Caco-2 (cell line): ENCODE data around the gene PITX2. TPM values are rescaled to one million over a fixed set of nuclear protein-coding genes. Genes with fewer than 3 reads are reported as not detected.

ENCODE experiments used
- BruUV-seq: library from RNA; stranded (reverse); fragments of 400-500 nt; replicated peaks from 2 replicates; lab custom pipeline; 2021; lab: Mats Ljungman, UMichigan
- CTCF ChIA-PET: fragments of 300-600 bp; sonication (Branson Sonifier 250); formaldehyde crosslinking; loops from one replicate; lab custom pipeline; 2022; ENCODE audit warnings: antibody characterized with exemption; lab: Charles Lee
- POLR2A ChIA-PET: fragments of 300-600 bp; sonication (Branson Sonifier 250); formaldehyde crosslinking; loops from one replicate; lab custom pipeline; 2022; ENCODE audit warnings: antibody characterized with exemption; lab: Charles Lee
- DNase-seq, 2 experiments: peaks; one replicate each; pipeline versions ENCODE4 v3.0.0 to v3.0.0-alpha.2; 2020 to 2022
- H3K27me3 ChIP-seq: replicated peaks from 2 replicates; pipeline ENCODE4 v1.6.0; 2011; ENCODE audit warnings: low read length; ENCODE audit not compliant: control insufficient read depth, insufficient read depth
- H3K36me3 ChIP-seq: 2 replicates; pipeline ENCODE4 v1.5.1; 2011; ENCODE audit warnings: low read length; ENCODE audit not compliant: control insufficient read depth, insufficient read depth
- H3K4me1 ChIP-seq: fragments of 250-450 bp; sonication (Bioruptor Pico); 2 replicates; pipeline ENCODE4 v1.5.1; 2020; ENCODE audit warnings: mild to moderate bottlenecking
- H3K4me3 ChIP-seq: 2 replicates; pipeline ENCODE4 v1.5.1; 2011; ENCODE audit warnings: low read depth, mild to moderate bottlenecking, control low read depth, low read length
- H3K9me3 ChIP-seq: fragments of 250-450 bp; sonication (Bioruptor Pico); 2 replicates; pipeline ENCODE4 v1.5.1; 2020; ENCODE audit warnings: mild to moderate bottlenecking, moderate library complexity
- H3K27ac Mint-ChIP-seq: one replicate; pipeline ENCODE4 v1.8.0; 2022; ENCODE audit warnings: mixed read lengths; ENCODE audit not compliant: unreplicated experiment
- H3K27me3 Mint-ChIP-seq: one replicate; pipeline ENCODE4 v1.8.0; 2022; ENCODE audit warnings: mixed read lengths; ENCODE audit not compliant: insufficient read depth, unreplicated experiment
- H3K36me3 Mint-ChIP-seq: one replicate; pipeline ENCODE4 v1.8.0; 2022; ENCODE audit warnings: mild to moderate bottlenecking, mixed read lengths; ENCODE audit not compliant: insufficient read depth, unreplicated experiment
- H3K4me1 Mint-ChIP-seq: one replicate; pipeline ENCODE4 v1.8.0; 2022; ENCODE audit warnings: low read depth, mixed read lengths; ENCODE audit not compliant: unreplicated experiment
- H3K4me3 Mint-ChIP-seq: one replicate; pipeline ENCODE4 v1.8.0; 2022; ENCODE audit warnings: mild to moderate bottlenecking, moderate library complexity, mixed read lengths; ENCODE audit not compliant: unreplicated experiment
- H3K9me3 Mint-ChIP-seq: one replicate; pipeline ENCODE4 v1.8.0; 2022; ENCODE audit warnings: mixed read lengths; ENCODE audit not compliant: unreplicated experiment
- intact Hi-C: fragments of 100-400 bp; cut with micrococcal nuclease; formaldehyde crosslinking; loops from one replicate; pipeline ENCODE4 v1.10.0; 2022; ENCODE audit not compliant: unreplicated experiment
- total RNA-seq: library from RNA; stranded (reverse); gene quantifications from 2 replicates; pipeline ENCODE4 v1.2.3, GENCODE V29; 2022
- TF ChIP-seq, protein P1 (sequence below), 2 experiments: fragments of 200-600 bp in 1 of 2; IDR thresholded peaks; 1 replicate in 1 of 2; 2 replicates in 1 of 2; pipeline versions ENCODE4 v1.5.1 to v1.8.0; 2011 to 2022; ENCODE audit warnings: antibody characterized with exemption in 1 of 2, control low read depth in 1 of 2, inconsistent platforms in 1 of 2, low read depth in 1 of 2, low read length in 1 of 2, mild to moderate bottlenecking in 1 of 2, moderate library complexity in 1 of 2; ENCODE audit not compliant: insufficient read depth in 1 of 2, severe bottlenecking in 1 of 2, unreplicated experiment in 1 of 2

PITX2 gene
- total RNA-seq, 1 experiment from 2014 or later, result 82.8 TPM

DNA sequence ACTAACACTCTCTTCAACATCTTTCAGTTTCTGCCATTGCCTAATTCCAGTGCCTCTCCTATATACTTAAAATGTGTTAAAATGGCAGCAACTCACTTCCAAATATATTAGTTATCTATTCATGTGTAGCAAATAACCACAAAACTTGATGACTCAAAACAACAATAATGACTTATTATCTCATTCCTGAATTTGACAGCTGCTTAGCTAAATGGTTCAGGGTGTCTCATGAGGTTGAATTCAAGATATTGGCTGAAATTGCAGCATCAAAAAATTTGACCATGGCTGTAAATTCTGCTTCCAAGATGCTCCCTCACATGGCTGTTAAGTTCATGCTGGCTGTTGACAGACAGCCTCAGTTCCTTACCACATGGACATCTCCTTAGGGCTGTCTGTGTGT is 25.3 kb downstream of the PITX2 start:
- H3K27ac Mint-ChIP-seq, result no peak overlapping the region
- H3K36me3 ChIP-seq, result no peaks in the 10 kb centered on the region
- H3K4me3 Mint-ChIP-seq, result no peak overlapping the region
- peaks cover 10% of the 10 kb centered on the region for H3K9me3 Mint-ChIP-seq
- intact Hi-C loops, result no loop called here
- POLR2A ChIA-PET, result no interaction called here
- peaks cover under 1% of the 10 kb centered on the region for H3K4me1 Mint-ChIP-seq
- no TSS peak for BruUV-seq
- TF ChIP-seq, protein P1, sequence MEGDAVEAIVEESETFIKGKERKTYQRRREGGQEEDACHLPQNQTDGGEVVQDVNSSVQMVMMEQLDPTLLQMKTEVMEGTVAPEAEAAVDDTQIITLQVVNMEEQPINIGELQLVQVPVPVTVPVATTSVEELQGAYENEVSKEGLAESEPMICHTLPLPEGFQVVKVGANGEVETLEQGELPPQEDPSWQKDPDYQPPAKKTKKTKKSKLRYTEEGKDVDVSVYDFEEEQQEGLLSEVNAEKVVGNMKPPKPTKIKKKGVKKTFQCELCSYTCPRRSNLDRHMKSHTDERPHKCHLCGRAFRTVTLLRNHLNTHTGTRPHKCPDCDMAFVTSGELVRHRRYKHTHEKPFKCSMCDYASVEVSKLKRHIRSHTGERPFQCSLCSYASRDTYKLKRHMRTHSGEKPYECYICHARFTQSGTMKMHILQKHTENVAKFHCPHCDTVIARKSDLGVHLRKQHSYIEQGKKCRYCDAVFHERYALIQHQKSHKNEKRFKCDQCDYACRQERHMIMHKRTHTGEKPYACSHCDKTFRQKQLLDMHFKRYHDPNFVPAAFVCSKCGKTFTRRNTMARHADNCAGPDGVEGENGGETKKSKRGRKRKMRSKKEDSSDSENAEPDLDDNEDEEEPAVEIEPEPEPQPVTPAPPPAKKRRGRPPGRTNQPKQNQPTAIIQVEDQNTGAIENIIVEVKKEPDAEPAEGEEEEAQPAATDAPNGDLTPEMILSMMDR (IDR thresholded peaks at IDR 0.05; ENCODE audit: insufficient read depth in 1 of 2, low read depth in 1 of 2, low read length in 1 of 2, severe bottlenecking in 1 of 2, unreplicated experiment in 1 of 2), result no peak
- CTCF ChIA-PET, result interaction anchor here (0.5 kb wide), 1 partner anchor 12 kb away, joined by 4 read pairs; no protein-coding TSS in a partner anchor
- no peak overlapping the region for H3K4me3 ChIP-seq
- no peak for DNase-seq
- no peaks in the 10 kb centered on the region for H3K36me3 Mint-ChIP-seq
- peaks cover 7% of the 10 kb centered on the region for H3K4me1 ChIP-seq
- H3K27me3 ChIP-seq, result no peaks in the 10 kb centered on the region
- H3K27me3 Mint-ChIP-seq, result no peaks in the 10 kb centered on the region
- H3K9me3 ChIP-seq, result peaks cover 7% of the 10 kb centered on the region; the same call in 1 of the 2 replicates

DNA sequence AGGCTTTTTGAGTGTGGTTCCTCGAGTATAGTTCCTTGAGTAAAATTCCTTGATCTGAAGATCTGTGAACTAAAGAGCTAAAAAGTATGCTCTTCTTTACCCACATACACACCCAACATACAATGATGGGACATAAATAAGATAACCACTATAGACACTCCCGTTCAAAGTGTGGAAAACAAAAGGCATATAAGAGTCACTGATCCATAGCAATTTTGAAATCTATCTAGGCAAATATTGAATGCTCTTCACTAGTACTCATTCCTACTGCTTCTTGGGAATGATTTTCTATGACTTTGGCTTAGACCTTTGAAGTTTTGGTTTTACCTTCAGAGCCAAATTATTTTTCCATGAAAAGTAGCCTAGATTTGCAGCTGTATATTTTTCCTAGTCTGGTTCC is 26.4 kb downstream of the PITX2 start:
- ChIA-PET POLR2A (no interaction called here), CTCF (no interaction called here)
- no TSS peak for BruUV-seq
- H3K4me3 Mint-ChIP-seq, result no peak overlapping the region
- no peaks in the 10 kb centered on the region for H3K4me1 Mint-ChIP-seq
- Histone ChIP-seq H3K4me1 (no peaks in the 10 kb centered on the region), H3K36me3 (no peaks in the 10 kb centered on the region), H3K9me3 (peaks cover 7% of the 10 kb centered on the region; the same call in 1 of the 2 replicates), H3K27me3 (no peaks in the 10 kb centered on the region), H3K4me3 (no peak overlapping the region)
- peaks cover 10% of the 10 kb centered on the region for H3K9me3 Mint-ChIP-seq
- no peak for DNase-seq
- intact Hi-C loops, result no loop called here
- no peak overlapping the region for H3K27ac Mint-ChIP-seq
- H3K36me3 Mint-ChIP-seq, result no peaks in the 10 kb centered on the region
- no peaks in the 10 kb centered on the region for H3K27me3 Mint-ChIP-seq
- TF ChIP-seq, protein P1 (IDR thresholded peaks at IDR 0.05; ENCODE audit: insufficient read depth in 1 of 2, low read depth in 1 of 2, low read length in 1 of 2, severe bottlenecking in 1 of 2, unreplicated experiment in 1 of 2), result no peak

DNA sequence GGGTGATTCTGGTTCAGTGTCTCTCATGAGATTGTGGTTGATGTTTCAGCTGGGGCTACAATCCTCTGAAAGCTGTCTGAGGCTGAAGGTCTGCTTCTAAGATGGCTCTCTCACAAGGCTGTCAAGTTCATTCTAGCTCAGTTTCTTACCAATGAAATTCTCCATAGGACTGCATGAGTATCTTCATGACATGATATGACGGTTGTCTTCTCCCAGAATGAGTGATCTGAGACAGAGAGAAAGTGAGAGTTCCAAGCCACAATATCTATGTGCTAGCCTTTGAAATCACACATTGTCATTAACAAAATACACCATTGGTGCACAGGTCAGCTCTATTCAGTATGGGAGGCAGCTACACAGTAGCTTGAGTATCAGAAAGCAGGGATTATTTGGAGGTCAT is 27.3 kb downstream of the PITX2 start:
- H3K9me3 ChIP-seq, result peaks cover 7% of the 10 kb centered on the region; the same call in 1 of the 2 replicates
- no peaks in the 10 kb centered on the region for H3K36me3 ChIP-seq
- Mint-ChIP-seq H3K4me3 (no peak overlapping the region), H3K9me3 (peaks cover 10% of the 10 kb centered on the region), H3K36me3 (no peaks in the 10 kb centered on the region), H3K4me1 (no peaks in the 10 kb centered on the region), H3K27me3 (no peaks in the 10 kb centered on the region), H3K27ac (no peak overlapping the region)
- TF ChIP-seq, protein P1 (IDR thresholded peaks at IDR 0.05; ENCODE audit: insufficient read depth in 1 of 2, low read depth in 1 of 2, low read length in 1 of 2, severe bottlenecking in 1 of 2, unreplicated experiment in 1 of 2), result no peak
- intact Hi-C loops, result no loop called here
- H3K27me3 ChIP-seq, result no peaks in the 10 kb centered on the region
- no peak overlapping the region for H3K4me3 ChIP-seq
- no peak for DNase-seq
- POLR2A ChIA-PET, result no interaction called here
- BruUV-seq, result no TSS peak
- H3K4me1 ChIP-seq, result no peaks in the 10 kb centered on the region
- CTCF ChIA-PET, result no interaction called here
